HUDEP-2 (cell line): ENCODE measurements around the gene SHROOM3.

Experiments
- DNase-seq, 76 experiments: peaks; one replicate each; lab custom pipeline; 2025; ENCODE audit not compliant: unreplicated experiment in 76 of 76; lab: John Stamatoyannopoulos, UW

SHROOM3 gene

GRCh38 chr4:76687746-76688448 is 252.9 kb downstream of the SHROOM3 start:
- DNase-seq, result peak in 11 of 76 experiments; percentile 1 to 18 (median 10)

- no peak for DNase-seq
Measured at GRCh38 chr4:76688619-76689144, 253.7 kb downstream of the SHROOM3 start.

- DNase-seq, result no peak
Measured at GRCh38 chr4:76689145-76689817, 254.3 kb downstream of the SHROOM3 start.

- no peak for DNase-seq
Measured at GRCh38 chr4:76690011-76690905, 255.2 kb downstream of the SHROOM3 start.

GRCh38 chr4:76690906-76691275 is 255.9 kb downstream of the SHROOM3 start:
- no peak for DNase-seq

GRCh38 chr4:76691807-76692582 is 257.0 kb downstream of the SHROOM3 start:
- DNase-seq, result no peak

GRCh38 chr4:76692761-76693160 is 257.7 kb downstream of the SHROOM3 start:
- DNase-seq, result no peak

GRCh38 chr4:76694056-76694455 is 259.0 kb downstream of the SHROOM3 start:
- DNase-seq, result no peak

GRCh38 chr4:76696109-76696508 is 261.1 kb downstream of the SHROOM3 start:
- no peak for DNase-seq

- DNase-seq, result no peak
Measured at GRCh38 chr4:76697129-76697803, 262.2 kb downstream of the SHROOM3 start.

GRCh38 chr4:76698141-76698540 is 263.1 kb downstream of the SHROOM3 start:
- DNase-seq, result no peak

- no peak for DNase-seq
Measured at GRCh38 chr4:76699751-76700310, 264.8 kb downstream of the SHROOM3 start.

- DNase-seq, result no peak
Measured at GRCh38 chr4:76702440-76703122, 267.6 kb downstream of the SHROOM3 start.

GRCh38 chr4:76703123-76703490 is 268.1 kb downstream of the SHROOM3 start:
- no peak for DNase-seq

- DNase-seq, result no peak
Measured at GRCh38 chr4:76703676-76704075, 268.6 kb downstream of the SHROOM3 start.

GRCh38 chr4:76704133-76704881 is 269.3 kb downstream of the SHROOM3 start:
- no peak for DNase-seq

- no peak for DNase-seq
Measured at GRCh38 chr4:76705472-76705871, 270.4 kb downstream of the SHROOM3 start.

GRCh38 chr4:76706581-76706980 is 271.6 kb downstream of the SHROOM3 start:
- DNase-seq, result no peak
